Lung (tissue), 12 donors: ENCODE data around the gene PEX11B. TPM values are rescaled to one million over a fixed set of nuclear protein-coding genes. Genes with fewer than 3 reads are reported as not detected.

Source experiments
- ATAC-seq: fragments of 200-7000 bp; cut with Tn5 transposase; one replicate; pipeline ENCODE4 v1.9.1; 2020; ENCODE audit warnings: moderate number of reproducible peaks; ENCODE audit not compliant: insufficient read depth, low FRiP score
- DNase-seq, 3 donors: peaks; one replicate each; pipeline ENCODE4 v3.0.0-alpha.2; 2013 to 2017
- H3K27ac ChIP-seq, 2 donors: one replicate each; pipeline ENCODE4 v1.5.1; 2013; ENCODE audit warnings: mild to moderate bottlenecking in 2 of 2, moderate library complexity in 2 of 2, control low read depth in 1 of 2, inconsistent platforms in 1 of 2, low read depth in 1 of 2, low read length in 1 of 2
- H3K27me3 ChIP-seq, 3 donors: one replicate each; pipeline ENCODE4 v1.5.1; 2013; ENCODE audit warnings: low read length in 2 of 3; ENCODE audit not compliant: control insufficient read depth in 3 of 3, insufficient read depth in 3 of 3
- H3K36me3 ChIP-seq, 4 donors: one replicate each; pipeline ENCODE4 v1.5.1; 2013; ENCODE audit warnings: low read length in 4 of 4, mild to moderate bottlenecking in 1 of 4, moderate library complexity in 1 of 4; ENCODE audit not compliant: control insufficient read depth in 4 of 4, insufficient read depth in 4 of 4
- H3K4me1 ChIP-seq, 5 donors: one replicate each; pipeline ENCODE4 v1.5.1; 2013; ENCODE audit warnings: low read length in 5 of 5, mild to moderate bottlenecking in 2 of 5, moderate library complexity in 1 of 5; ENCODE audit not compliant: control insufficient read depth in 5 of 5, insufficient read depth in 5 of 5
- H3K4me3 ChIP-seq: one replicate; pipeline ENCODE4 v1.5.1; 2013; ENCODE audit warnings: mild to moderate bottlenecking, control low read depth, moderate library complexity
- H3K9ac ChIP-seq, 2 donors: one replicate each; pipeline ENCODE4 v1.5.1; 2013; ENCODE audit warnings: low read length in 2 of 2, control low read depth in 1 of 2; ENCODE audit not compliant: insufficient read depth in 1 of 2
- H3K9me3 ChIP-seq, 4 donors: one replicate each; pipeline ENCODE4 v1.5.1; 2013; ENCODE audit warnings: low read length in 3 of 4, mild to moderate bottlenecking in 1 of 4, moderate library complexity in 1 of 4; ENCODE audit not compliant: control insufficient read depth in 4 of 4, insufficient read depth in 3 of 4
- CTCF ChIP-seq: IDR thresholded peaks from 2 replicates; pipeline ENCODE4 v1.5.1; 2012; ENCODE audit warnings: mild to moderate bottlenecking; ENCODE audit errors: control extremely low read depth, extremely low read depth
- WGBS, 2 donors: extraction: QIAGEN DNeasy Blood & Tissue Kit; methylation state at CpG; one replicate each; pipeline ENCODE4 v1.1.7; 2013; 5-methylcytosine and 5-hydroxymethylcytosine counted together
- polyA plus RNA-seq, 2 donors: library from polyadenylated mRNA; stranded (reverse); fragments of 200-250 nt; gene quantifications; one replicate each; pipeline ENCODE4 v1.2.1, GENCODE V29; 2013
- total RNA-seq, 2 donors: library from RNA; depleted of rRNA in 1 of 2; stranded (reverse); fragments of >200 nt in 1 of 2; gene quantifications; one replicate each; pipeline ENCODE4 v1.2.1, GENCODE V29; 2014 to 2021
- donor health status: control.
- donor health status: control.
- donor health status: Bipolar disorder and iron deficiency.
- donor health status: healthy.
- donor health status: DM: yes; HTN: yes; CAD: no.

Gene PEX11B
- total and polyA plus RNA-seq, 4 donors, result 24.6 to 29.6 (median 26.8) TPM

- H3K27ac ChIP-seq, result peak within 1 kb of the TSS in 1 of 2 donors; percentile 24
- H3K4me1 ChIP-seq, result peaks cover 0 to 6% (median 3%) of the 10 kb centered on the region in 5 donors
- peak within 1 kb of the TSS in 1 of 2 donors; percentile 38 for H3K9ac ChIP-seq
- peak within 1 kb of the TSS; percentile 75 for H3K4me3 ChIP-seq
- H3K9me3 ChIP-seq, result no peaks in the 10 kb centered on the region
- WGBS, 2 donors, result 1% methylated on average over 36 of the region's 36 CpGs
- DNase-seq (peak; percentile 76 to 77 (median 77)), ATAC-seq (peak; percentile 93)
- H3K36me3 ChIP-seq, result no peaks in the 10 kb centered on the region
- no peak for TF ChIP-seq CTCF
- peaks cover 0 to 13% (median 5%) of the 10 kb centered on the region in 3 donors for H3K27me3 ChIP-seq
Observed at GRCh38 chr1:145885738-145886287, 32.7 kb downstream of the PEX11B start, which contains the start of gene ANKRD35. Gene ANKRD35, minus strand, starts transcription at chr1:145885866. Its CDS starts 108 bp downstream, at chr1:145885758.

- DNase-seq (no peak), ATAC-seq (no peak)
- no peak overlapping the region for H3K27ac ChIP-seq
- H3K9ac ChIP-seq, result no peak overlapping the region
- peaks cover 0 to 6% (median 3%) of the 10 kb centered on the region in 5 donors for H3K4me1 ChIP-seq
- H3K9me3 ChIP-seq, result no peaks in the 10 kb centered on the region
- peaks cover 0 to 13% (median 5%) of the 10 kb centered on the region in 3 donors for H3K27me3 ChIP-seq
- TF ChIP-seq CTCF, result no peak
- peak overlapping the region; percentile 9 for H3K4me3 ChIP-seq
- no peaks in the 10 kb centered on the region for H3K36me3 ChIP-seq
- 91 to 96% methylated on average over 1 of the region's 1 CpG for WGBS, 2 donors
Observed at GRCh38 chr1:145884675-145885074, 33.8 kb downstream of the PEX11B start.

- ATAC-seq (no peak), DNase-seq (no peak)
- H3K9ac ChIP-seq, result no peak overlapping the region
- H3K36me3 ChIP-seq, result no peaks in the 10 kb centered on the region
- peaks cover 0 to under 1% (median 0%) of the 10 kb centered on the region in 5 donors for H3K4me1 ChIP-seq
- no peak overlapping the region for H3K27ac ChIP-seq
- peaks cover 0 to 10% (median 5%) of the 10 kb centered on the region in 3 donors for H3K27me3 ChIP-seq
- no peak for TF ChIP-seq CTCF
- no peak overlapping the region for H3K4me3 ChIP-seq
- H3K9me3 ChIP-seq, result no peaks in the 10 kb centered on the region
- WGBS, 2 donors, result 58 to 66% methylated on average over 5 of the region's 5 CpGs
Observed at GRCh38 chr1:145879775-145880174, 38.7 kb downstream of the PEX11B start.
